CD4-positive, alpha-beta T cell treated with Interleukin-21 for 1 hour (primary cell): Measurements from ENCODE around the gene AFDN.
"Not testable (repeated sequence)": the region's sequence is repeated elsewhere in the genome, so short reads cannot be mapped to it uniquely, and the experiment has no call there.

ENCODE experiments used
- DNase-seq: peaks from one replicate; pipeline ENCODE4 v3.0.0-alpha.2; 2020

The AFDN gene

GRCh38 chr6:167984876-167985604, 158.3 kb downstream of the AFDN start:
- no peak for DNase-seq

DNA sequence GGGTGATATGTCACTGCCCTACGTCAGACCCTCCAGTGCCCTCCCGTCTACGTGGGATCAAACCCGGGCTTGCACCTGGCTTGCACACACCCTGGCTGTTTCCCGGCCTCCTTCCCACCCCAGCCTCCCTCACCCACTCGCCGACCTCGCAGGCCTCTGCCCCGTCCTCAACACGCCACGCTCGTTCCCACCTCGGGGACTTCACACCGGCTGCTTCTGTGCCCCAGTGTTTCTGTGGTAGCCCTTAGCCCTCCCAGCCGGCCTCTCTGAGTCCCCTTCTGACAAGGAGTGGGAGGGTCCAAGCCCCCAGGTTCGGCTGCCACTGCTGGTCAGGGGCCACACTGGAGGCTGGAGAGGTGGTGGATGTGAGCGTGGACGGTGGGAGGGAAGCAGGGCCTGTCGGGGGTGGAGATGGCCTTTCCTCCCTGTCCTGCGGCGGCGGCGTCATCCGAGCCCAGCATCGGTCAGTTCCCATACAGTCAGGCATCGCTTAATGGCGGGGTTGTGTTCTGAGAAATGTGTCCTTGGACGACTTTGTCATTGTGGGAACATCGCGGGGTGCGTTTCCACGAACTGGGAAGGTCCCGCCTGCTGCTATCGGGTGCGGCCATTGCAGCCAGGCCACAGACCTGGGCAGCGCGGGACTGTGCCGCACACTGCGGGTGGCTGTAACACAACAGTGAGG, 159.3 kb downstream of the AFDN start:
- DNase-seq, result no peak

DNA sequence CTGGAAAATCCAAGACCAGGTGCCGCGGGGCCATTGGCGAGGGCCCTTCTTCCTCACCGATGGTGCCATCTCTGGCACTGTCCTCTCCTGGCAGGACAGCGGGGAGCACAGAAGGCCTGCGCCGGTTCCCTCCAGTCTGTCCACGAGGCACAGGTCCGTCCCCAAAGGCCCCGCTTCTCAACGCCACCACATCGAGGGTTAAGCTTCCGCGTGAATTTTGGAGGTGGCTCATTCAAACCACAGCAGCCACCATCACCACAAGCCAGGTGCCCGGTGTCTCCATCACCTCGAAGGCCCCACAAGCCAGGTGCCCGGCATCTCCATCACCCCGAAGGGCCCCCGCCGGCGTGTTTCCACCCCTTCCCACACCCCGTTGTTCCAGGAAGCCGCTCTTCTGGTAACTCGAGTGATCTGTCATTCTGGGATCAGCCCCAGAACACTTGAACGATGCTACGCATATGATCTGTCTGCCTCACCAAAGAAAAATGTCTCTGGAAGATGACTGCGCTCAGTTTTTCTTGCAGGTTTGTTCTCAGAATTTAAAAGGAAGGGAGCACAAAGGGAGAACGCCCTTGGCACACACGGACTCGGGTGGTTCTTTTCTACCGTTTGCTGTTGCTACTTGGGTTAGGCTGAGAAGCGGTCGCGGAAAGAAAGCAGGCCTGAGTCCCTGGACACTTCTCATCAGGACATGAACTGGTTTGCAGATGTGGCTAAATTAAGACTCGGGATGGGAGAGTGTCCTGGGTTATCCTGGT, 160.9 kb downstream of the AFDN start:
- no peak for DNase-seq

DNA sequence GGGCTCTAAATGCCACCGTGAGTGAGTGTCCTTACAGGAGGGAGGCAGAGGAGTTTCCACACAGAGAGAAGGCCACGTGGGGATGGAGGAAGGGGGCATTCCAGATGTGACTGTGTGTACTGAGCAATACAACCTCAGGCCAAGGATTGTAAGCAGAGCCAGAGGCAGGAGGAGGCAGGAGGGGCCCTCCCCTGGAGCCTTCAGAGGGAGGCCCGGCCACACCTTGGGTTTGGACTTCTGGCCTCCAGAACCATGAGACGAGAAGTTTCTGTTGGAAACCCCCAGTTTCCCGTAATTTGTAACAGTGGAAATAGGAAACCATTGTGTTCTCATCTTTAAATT, 161.4 kb downstream of the AFDN start:
- DNase-seq, result no peak

GRCh38 chr6:167988945-167989841, 162.5 kb downstream of the AFDN start:
- DNase-seq, result no peak

- DNase-seq, result no peak
Observed at GRCh38 chr6:167990016-167990945, 163.6 kb downstream of the AFDN start.

DNA sequence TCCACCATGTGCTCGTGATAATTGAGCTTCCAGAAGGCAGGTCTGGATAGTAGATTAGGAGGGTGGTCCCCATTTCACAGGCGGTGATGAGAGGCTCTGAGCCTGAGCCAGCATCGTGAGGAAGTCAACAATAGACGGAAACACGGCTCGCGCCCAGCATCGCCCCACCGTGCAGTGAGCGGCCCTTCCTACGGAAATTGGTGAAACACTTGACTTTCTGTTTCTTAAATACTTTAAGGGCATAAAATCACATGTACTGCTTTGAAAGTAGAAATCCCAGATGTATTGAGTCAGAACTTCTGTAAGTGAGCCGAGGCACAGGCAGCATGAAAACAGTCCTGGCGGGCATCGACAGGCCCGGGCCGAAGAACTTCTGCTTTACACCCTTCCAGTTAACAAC, 166.5 kb downstream of the AFDN start:
- no peak for DNase-seq

DNA sequence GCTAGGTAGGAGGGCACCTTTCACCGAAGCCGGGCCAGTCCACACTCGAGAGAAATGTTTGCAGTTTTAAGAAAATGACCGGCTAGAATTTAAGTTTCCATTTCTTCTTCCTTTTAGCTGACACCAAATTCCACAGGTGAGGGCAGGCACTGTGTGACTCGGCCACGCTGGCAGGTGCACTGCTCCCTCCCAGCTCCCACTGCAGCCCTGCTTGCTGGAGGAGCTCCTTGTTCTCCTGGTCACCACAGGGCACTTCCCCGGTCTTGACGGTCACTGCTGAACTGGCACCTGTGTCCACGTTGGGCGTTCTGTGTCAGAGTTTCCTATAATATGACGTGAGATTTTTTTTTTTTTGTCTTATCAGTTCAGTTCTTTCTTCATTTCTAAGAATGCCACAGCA, 167.1 kb downstream of the AFDN start:
- DNase-seq, result no peak

- no peak for DNase-seq
Observed at GRCh38 chr6:167995302-167995701, 168.6 kb downstream of the AFDN start.

- DNase-seq, result no peak
Observed at GRCh38 chr6:167995731-167996151, 169.0 kb downstream of the AFDN start.

GRCh38 chr6:167996424-167997199, 169.9 kb downstream of the AFDN start:
- DNase-seq, result no peak

DNA sequence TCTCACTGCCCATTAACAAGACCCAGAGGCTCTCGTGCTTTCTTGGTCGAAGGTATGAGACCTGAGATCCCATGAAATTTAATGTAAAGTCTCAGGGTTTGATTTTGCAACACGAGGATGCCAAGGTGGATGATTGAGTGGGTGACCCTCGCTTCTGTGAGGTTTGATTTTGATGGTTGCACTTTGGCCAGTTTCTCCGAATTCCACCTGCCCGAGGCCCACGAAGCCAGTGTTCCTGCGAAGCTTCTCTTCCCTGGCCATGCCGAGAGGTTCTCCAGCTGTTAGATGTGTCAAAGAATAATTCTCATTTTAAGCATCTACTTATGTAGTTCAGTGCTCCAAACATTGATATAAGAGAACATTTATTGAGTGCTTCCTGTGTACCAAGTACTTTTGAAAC, 170.9 kb downstream of the AFDN start, which contains the start of gene KIF25:
TSS of gene KIF25 (plus strand) at position 30 of the 400 bp plus-strand sequence. CDS start 31,915 bp downstream, outside the sequence.
- DNase-seq, result no peak

GRCh38 chr6:167998215-167998614, 171.5 kb downstream of the AFDN start:
- no peak for DNase-seq

- DNase-seq, result no peak
Observed at GRCh38 chr6:168000198-168001028, 173.7 kb downstream of the AFDN start.

- no peak for DNase-seq
Observed at GRCh38 chr6:168001029-168001332, 174.3 kb downstream of the AFDN start.

DNA sequence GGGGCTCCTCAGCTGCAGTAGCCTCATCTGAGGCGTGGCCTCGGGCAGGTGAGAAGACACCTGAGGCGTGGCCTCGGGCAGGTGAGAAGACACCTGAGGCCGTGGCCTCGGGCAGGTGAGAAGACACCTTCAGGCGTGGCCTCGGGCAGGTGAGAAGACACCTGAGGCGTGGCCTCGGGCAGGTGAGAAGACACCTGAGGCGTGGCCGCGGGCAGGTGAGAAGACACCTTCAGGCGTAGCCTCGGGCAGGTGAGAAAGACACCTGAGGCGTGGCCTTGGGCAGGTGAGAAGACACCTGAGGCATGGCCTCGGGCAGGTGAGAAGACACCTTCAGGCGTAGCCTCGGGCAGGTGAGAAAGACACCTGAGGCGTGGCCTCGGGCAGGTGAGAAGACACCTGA, 174.8 kb downstream of the AFDN start:
- DNase-seq, result not testable (repeated sequence)

- DNase-seq, result no peak
Observed at GRCh38 chr6:168002804-168003203, 176.1 kb downstream of the AFDN start.

DNA sequence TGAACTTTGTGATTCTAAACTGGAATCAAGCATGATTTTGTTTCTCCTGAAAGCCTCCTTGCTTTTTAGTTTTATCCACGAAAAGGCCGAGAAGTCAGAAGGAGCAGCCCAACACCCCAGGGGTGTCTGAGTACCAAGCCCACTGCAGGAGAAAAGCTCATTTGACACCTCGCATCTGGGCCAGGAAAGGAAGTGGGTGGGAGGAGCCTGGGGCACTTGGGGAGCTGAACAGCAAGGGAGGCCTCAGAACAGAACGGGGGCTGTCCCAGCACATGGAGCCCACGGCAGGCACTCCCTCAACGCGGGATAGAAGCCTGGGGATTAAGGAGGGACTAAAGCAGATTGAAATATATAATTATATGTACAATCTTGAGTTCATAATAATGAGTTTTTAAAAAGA, 177.3 kb downstream of the AFDN start:
- DNase-seq, result no peak

- no peak for DNase-seq
Observed at GRCh38 chr6:168004945-168005344, 178.2 kb downstream of the AFDN start.

- DNase-seq, result no peak
Observed at GRCh38 chr6:168005796-168006195, 179.1 kb downstream of the AFDN start.
